ENCODE data around the gene RAN.

The RAN gene

DNA sequence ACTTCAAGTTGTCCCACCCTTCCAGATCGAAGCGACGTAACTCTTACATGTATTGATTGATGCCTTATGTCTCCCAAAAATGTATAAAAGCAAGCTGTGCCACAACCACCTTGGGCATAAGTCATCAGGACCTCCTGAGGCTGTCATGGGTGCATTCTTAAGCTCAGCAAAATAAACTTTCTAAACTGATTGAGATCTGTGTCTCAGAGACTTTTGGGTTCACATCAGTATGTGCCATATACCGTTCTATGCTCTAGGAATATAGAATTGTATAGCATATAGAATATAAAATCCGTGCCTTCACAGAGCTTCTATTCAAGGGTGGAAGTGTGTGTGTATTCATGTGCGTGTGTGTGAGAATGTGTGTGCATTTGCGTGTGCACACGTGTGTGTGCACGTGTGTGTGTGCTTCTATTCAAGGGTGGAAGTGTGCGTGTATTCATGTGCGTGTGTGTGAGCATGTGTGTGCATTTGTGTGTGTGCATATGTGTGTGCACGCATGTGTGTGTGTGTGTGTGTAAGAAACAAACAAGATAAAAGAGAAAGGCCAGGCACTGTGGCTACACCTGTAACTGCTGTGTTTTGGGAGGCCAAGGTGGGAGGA, 21.3 kb upstream of the RAN start:
- peaks cover 14 to 18% of the 10 kb centered on the region in 2 experiments for H3K27me3 ChIP-seq (ENCODE audit: control insufficient read depth in 1 of 2, insufficient read depth in 1 of 2, low read length in 2 of 2)
- H3K4me2 ChIP-seq (ENCODE audit: low read length, poor library complexity, severe bottlenecking): no peak overlapping the region
- no peak overlapping the region for H2BK120ac ChIP-seq (ENCODE audit: low read depth, low read length)

DNA sequence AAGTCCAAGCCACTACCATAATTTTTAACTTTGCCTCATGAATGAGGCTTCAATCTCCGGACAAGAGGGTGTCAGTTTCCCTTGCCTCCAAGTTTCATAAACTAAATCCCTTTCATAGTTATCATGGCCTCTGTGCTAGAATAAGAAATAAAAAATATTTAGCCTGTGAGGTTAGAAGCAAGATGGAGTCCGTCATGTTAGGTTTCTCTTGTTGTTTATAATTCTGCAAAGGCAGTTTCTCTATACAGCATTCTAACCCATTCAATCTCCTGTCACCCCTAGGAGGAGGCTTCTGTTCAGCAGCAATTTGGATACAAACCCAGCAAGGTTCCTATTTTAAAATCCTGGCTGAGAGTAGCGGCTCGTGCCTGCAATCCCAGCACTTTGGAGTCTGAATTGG, 15.8 kb upstream of the RAN start:
- Histone ChIP-seq H3K36me3 (ENCODE audit: control insufficient read depth in 1 of 2, insufficient read depth in 2 of 2, low read depth in 1 of 2, low read length in 2 of 2) (no peaks in the 10 kb centered on the region), H3K4me3 (ENCODE audit: insufficient read depth in 1 of 2, low read depth in 1 of 2, low read length in 2 of 2) (no peak overlapping the region), H3K14ac (ENCODE audit: low read length in 2 of 2) (no peak overlapping the region), H2AK5ac (ENCODE audit: low read length, severe bottlenecking) (no peak overlapping the region), H4K8ac (ENCODE audit: low read length) (no peak overlapping the region), H2BK5ac (ENCODE audit: low read depth, low read length, poor library complexity, severe bottlenecking) (no peak overlapping the region), H3K9ac (ENCODE audit: low read length) (no peak overlapping the region), H2AFZ (ENCODE audit: low read depth, low read length) (no peak overlapping the region), H3K79me1 (replicated peaks; ENCODE audit: low read length, poor library complexity, severe bottlenecking) (no peaks in the 10 kb centered on the region), H3K4me1 (ENCODE audit: control insufficient read depth, insufficient read depth, low read depth, low read length) (peaks cover 2% of the 10 kb centered on the region), H2BK15ac (ENCODE audit: low read depth, poor library complexity, severe bottlenecking) (no peak overlapping the region), H3K9me3 (ENCODE audit: control insufficient read depth, low read length) (peaks cover 13% of the 10 kb centered on the region), H4K91ac (ENCODE audit: low read length) (no peak overlapping the region), H2BK12ac (ENCODE audit: low read length in 2 of 2) (no peak overlapping the region), H2BK120ac (ENCODE audit: low read depth, low read length) (no peak overlapping the region), H3K18ac (ENCODE audit: low read depth in 1 of 2, low read length in 2 of 2) (no peak overlapping the region), H3K27me3 (ENCODE audit: control insufficient read depth in 1 of 2, insufficient read depth in 1 of 2, low read length in 2 of 2) (peaks cover 14 to 18% of the 10 kb centered on the region in 2 experiments), H3K4ac (ENCODE audit: low read depth in 1 of 2, low read length in 2 of 2) (no peak overlapping the region), H3K27ac (ENCODE audit: low read length, poor library complexity, severe bottlenecking) (no peak overlapping the region), H3K4me2 (ENCODE audit: low read length, poor library complexity, severe bottlenecking) (no peak overlapping the region), H3K23ac (ENCODE audit: low read length in 2 of 2) (no peak overlapping the region)
- 100% methylated on average over 3 of the region's 4 CpGs for WGBS
- no peak for DNase-seq

More for the DNA sequence above, 21.3 kb upstream of the RAN start:
- Histone ChIP-seq H2BK12ac (ENCODE audit: low read length in 2 of 2) (no peak overlapping the region), H2AFZ (ENCODE audit: low read depth, low read length) (no peak overlapping the region), H4K91ac (ENCODE audit: low read length) (no peak overlapping the region), H3K9me3 (ENCODE audit: control insufficient read depth, low read length) (no peaks in the 10 kb centered on the region), H4K8ac (ENCODE audit: low read length) (no peak overlapping the region), H3K36me3 (ENCODE audit: control insufficient read depth in 1 of 2, insufficient read depth in 2 of 2, low read depth in 1 of 2, low read length in 2 of 2) (no peaks in the 10 kb centered on the region), H3K4me1 (ENCODE audit: control insufficient read depth, insufficient read depth, low read depth, low read length) (peaks cover 2% of the 10 kb centered on the region), H2BK15ac (ENCODE audit: low read depth, poor library complexity, severe bottlenecking) (no peak overlapping the region), H3K9ac (ENCODE audit: low read length) (no peak overlapping the region), H3K27ac (ENCODE audit: low read length, poor library complexity, severe bottlenecking) (no peak overlapping the region), H3K23ac (ENCODE audit: low read length in 2 of 2) (no peak overlapping the region), H3K14ac (ENCODE audit: low read length in 2 of 2) (peak overlapping the region in 1 of 2 experiments; percentile 18), H3K18ac (ENCODE audit: low read depth in 1 of 2, low read length in 2 of 2) (peak overlapping the region in 1 of 2 experiments; percentile 11), H3K4me3 (ENCODE audit: insufficient read depth in 1 of 2, low read depth in 1 of 2, low read length in 2 of 2) (no peak overlapping the region), H3K4ac (ENCODE audit: low read depth in 1 of 2, low read length in 2 of 2) (no peak overlapping the region), H3K79me1 (replicated peaks; ENCODE audit: low read length, poor library complexity, severe bottlenecking) (no peaks in the 10 kb centered on the region), H2BK5ac (ENCODE audit: low read depth, low read length, poor library complexity, severe bottlenecking) (no peak overlapping the region), H2AK5ac (ENCODE audit: low read length, severe bottlenecking) (no peak overlapping the region)
- WGBS: 82% methylated on average over 12 of the region's 12 CpGs
- DNase-seq: no peak

DNA sequence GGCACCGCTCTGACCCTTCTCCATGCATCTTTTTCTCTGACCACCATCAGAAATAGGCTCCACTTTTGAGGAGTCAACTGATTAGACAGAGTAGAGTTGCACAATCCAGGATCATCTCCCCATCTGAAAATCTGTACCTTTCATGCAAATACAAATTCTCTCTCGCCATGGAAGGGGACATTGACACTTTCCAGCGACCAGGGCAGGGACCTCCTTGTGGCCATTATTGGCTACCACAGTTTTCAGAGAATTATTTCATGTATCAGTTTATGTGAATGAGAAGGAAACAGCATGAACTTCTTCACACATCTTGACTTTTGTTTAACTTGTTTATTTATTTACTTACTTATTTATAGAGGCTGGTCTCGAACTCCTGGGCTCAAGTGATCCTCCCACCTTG, 13.8 kb upstream of the RAN start:
- Histone ChIP-seq H3K4ac (ENCODE audit: low read depth in 1 of 2, low read length in 2 of 2) (no peak overlapping the region), H2BK120ac (ENCODE audit: low read depth, low read length) (no peak overlapping the region), H2BK15ac (ENCODE audit: low read depth, poor library complexity, severe bottlenecking) (no peak overlapping the region), H3K27ac (ENCODE audit: low read length, poor library complexity, severe bottlenecking) (no peak overlapping the region), H3K4me2 (ENCODE audit: low read length, poor library complexity, severe bottlenecking) (no peak overlapping the region), H3K79me1 (replicated peaks; ENCODE audit: low read length, poor library complexity, severe bottlenecking) (no peaks in the 10 kb centered on the region), H2AFZ (ENCODE audit: low read depth, low read length) (no peak overlapping the region), H3K4me1 (ENCODE audit: control insufficient read depth, insufficient read depth, low read depth, low read length) (no peaks in the 10 kb centered on the region), H3K9me3 (ENCODE audit: control insufficient read depth, low read length) (peaks cover 13% of the 10 kb centered on the region), H3K27me3 (ENCODE audit: control insufficient read depth in 1 of 2, insufficient read depth in 1 of 2, low read length in 2 of 2) (peaks cover 14 to 18% of the 10 kb centered on the region in 2 experiments), H4K8ac (ENCODE audit: low read length) (no peak overlapping the region), H3K4me3 (ENCODE audit: insufficient read depth in 1 of 2, low read depth in 1 of 2, low read length in 2 of 2) (no peak overlapping the region), H2BK12ac (ENCODE audit: low read length in 2 of 2) (no peak overlapping the region), H2BK5ac (ENCODE audit: low read depth, low read length, poor library complexity, severe bottlenecking) (no peak overlapping the region), H3K14ac (ENCODE audit: low read length in 2 of 2) (no peak overlapping the region), H3K36me3 (ENCODE audit: control insufficient read depth in 1 of 2, insufficient read depth in 2 of 2, low read depth in 1 of 2, low read length in 2 of 2) (no peaks in the 10 kb centered on the region), H4K91ac (ENCODE audit: low read length) (no peak overlapping the region), H2AK5ac (ENCODE audit: low read length, severe bottlenecking) (no peak overlapping the region), H3K9ac (ENCODE audit: low read length) (no peak overlapping the region), H3K18ac (ENCODE audit: low read depth in 1 of 2, low read length in 2 of 2) (no peak overlapping the region), H3K23ac (ENCODE audit: low read length in 2 of 2) (no peak overlapping the region)
- no peak for DNase-seq
- WGBS: 73% methylated on average over 4 of the region's 4 CpGs

DNA sequence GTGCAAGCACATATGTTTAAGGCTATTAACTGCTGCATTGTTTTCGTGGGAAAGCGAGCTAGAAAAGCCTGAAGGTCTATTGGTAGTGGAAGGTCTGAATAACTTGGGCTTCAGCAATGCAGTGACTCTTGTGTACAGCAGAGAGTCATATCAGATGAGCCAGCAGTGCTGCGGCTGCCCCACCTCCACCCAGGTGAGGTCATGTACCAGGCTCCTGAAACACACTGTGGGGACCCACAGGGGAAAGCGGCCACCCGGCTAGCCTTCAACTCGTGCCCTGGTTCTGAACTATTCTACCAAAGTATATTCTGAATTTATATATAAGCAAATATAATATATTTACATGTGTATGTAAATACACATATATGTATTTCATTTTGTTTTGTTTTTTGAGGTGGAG, 12.7 kb upstream of the RAN start:
- H3K4me1 ChIP-seq (ENCODE audit: control insufficient read depth, insufficient read depth, low read depth, low read length): no peaks in the 10 kb centered on the region
- 88% methylated on average over 3 of the region's 6 CpGs for WGBS

More for the DNA sequence above, 12.7 kb upstream of the RAN start:
- no peak overlapping the region for H3K4me2 ChIP-seq (ENCODE audit: low read length, poor library complexity, severe bottlenecking)
- no peak overlapping the region for H4K91ac ChIP-seq (ENCODE audit: low read length)
- peaks cover 6 to 9% of the 10 kb centered on the region in 2 experiments for H3K27me3 ChIP-seq (ENCODE audit: control insufficient read depth in 1 of 2, insufficient read depth in 1 of 2, low read length in 2 of 2)
- peaks cover 13% of the 10 kb centered on the region for H3K9me3 ChIP-seq (ENCODE audit: control insufficient read depth, low read length)
- H3K18ac ChIP-seq (ENCODE audit: low read depth in 1 of 2, low read length in 2 of 2): no peak overlapping the region
- no peaks in the 10 kb centered on the region for H3K36me3 ChIP-seq (ENCODE audit: control insufficient read depth in 1 of 2, insufficient read depth in 2 of 2, low read depth in 1 of 2, low read length in 2 of 2)
- H4K8ac ChIP-seq (ENCODE audit: low read length): no peak overlapping the region
- H2AK5ac ChIP-seq (ENCODE audit: low read length, severe bottlenecking): no peak overlapping the region
- H3K23ac ChIP-seq (ENCODE audit: low read length in 2 of 2): no peak overlapping the region
- H2BK15ac ChIP-seq (ENCODE audit: low read depth, poor library complexity, severe bottlenecking): no peak overlapping the region
- no peak overlapping the region for H3K9ac ChIP-seq (ENCODE audit: low read length)
- H3K4ac ChIP-seq (ENCODE audit: low read depth in 1 of 2, low read length in 2 of 2): no peak overlapping the region
- no peak overlapping the region for H2BK5ac ChIP-seq (ENCODE audit: low read depth, low read length, poor library complexity, severe bottlenecking)
- H3K4me3 ChIP-seq (ENCODE audit: insufficient read depth in 1 of 2, low read depth in 1 of 2, low read length in 2 of 2): no peak overlapping the region
- no peak overlapping the region for H2BK120ac ChIP-seq (ENCODE audit: low read depth, low read length)
- no peaks in the 10 kb centered on the region for H3K79me1 ChIP-seq (replicated peaks; ENCODE audit: low read length, poor library complexity, severe bottlenecking)
- no peak overlapping the region for H3K27ac ChIP-seq (ENCODE audit: low read length, poor library complexity, severe bottlenecking)
- no peak overlapping the region for H3K14ac ChIP-seq (ENCODE audit: low read length in 2 of 2)
- no peak overlapping the region for H2AFZ ChIP-seq (ENCODE audit: low read depth, low read length)
- no peak overlapping the region for H2BK12ac ChIP-seq (ENCODE audit: low read length in 2 of 2)
- no peak for DNase-seq
